MCF 10A (cell line): ENCODE data around the gene DPPA2. TPM values are rescaled to one million over a fixed set of nuclear protein-coding genes. Genes with fewer than 3 reads are reported as not detected.

Experiments used
- BruUV-seq: library from RNA; stranded (reverse); fragments of 400-500 nt; replicated peaks from 2 replicates; lab custom pipeline; 2021; lab: Mats Ljungman, UMichigan
- CTCF ChIA-PET: fragments of 300-600 bp; sonication (Branson Sonifier 250); formaldehyde crosslinking; extraction: SDS; loops from one replicate; lab custom pipeline; 2021; ENCODE audit warnings: antibody characterized with exemption, inconsistent platforms; lab: Yijun Ruan, JAX
- POLR2A ChIA-PET: fragments of 300-600, 350-650 bp; sonication (Branson Sonifier 250); formaldehyde crosslinking; extraction: SDS; loops from one replicate; lab custom pipeline; 2020; ENCODE audit warnings: antibody characterized with exemption, inconsistent platforms; lab: Yijun Ruan, JAX
- DNase-seq: peaks from one replicate; pipeline ENCODE4 v3.0.0-alpha.2; 2018; ENCODE audit not compliant: unreplicated experiment
- H3K27ac Mint-ChIP-seq: one replicate; pipeline ENCODE4 v1.8.0; 2022; ENCODE audit warnings: mild to moderate bottlenecking, low read depth, mixed read lengths; ENCODE audit not compliant: unreplicated experiment
- H3K27me3 Mint-ChIP-seq: one replicate; pipeline ENCODE4 v1.8.0; 2022; ENCODE audit warnings: mixed read lengths; ENCODE audit not compliant: insufficient read depth, unreplicated experiment
- H3K36me3 Mint-ChIP-seq: one replicate; pipeline ENCODE4 v1.8.0; 2022; ENCODE audit warnings: mild to moderate bottlenecking, moderate library complexity, mixed read lengths; ENCODE audit not compliant: insufficient read depth, unreplicated experiment
- H3K4me1 Mint-ChIP-seq: one replicate; pipeline ENCODE4 v1.8.0; 2022; ENCODE audit warnings: mixed read lengths; ENCODE audit not compliant: insufficient read depth, unreplicated experiment
- H3K4me3 Mint-ChIP-seq: one replicate; pipeline ENCODE4 v1.8.0; 2022; ENCODE audit warnings: mild to moderate bottlenecking, moderate library complexity, mixed read lengths; ENCODE audit not compliant: unreplicated experiment
- H3K9me3 Mint-ChIP-seq: one replicate; pipeline ENCODE4 v1.8.0; 2022; ENCODE audit warnings: mixed read lengths; ENCODE audit not compliant: unreplicated experiment
- CTCF ChIP-seq: fragments of 200-600 bp; IDR thresholded peaks from one replicate; pipeline ENCODE4 v1.8.0; 2022; ENCODE audit warnings: antibody characterized with exemption, mild to moderate bottlenecking; ENCODE audit not compliant: unreplicated experiment
- intact Hi-C: fragments of 100-400 bp; cut with micrococcal nuclease; formaldehyde crosslinking; loops from 2 replicates; pipeline ENCODE4 v1.14.1; 2022
- total RNA-seq: library from RNA; stranded (reverse); gene quantifications from 2 replicates; pipeline ENCODE4 v1.2.3, GENCODE V29; 2022

Gene DPPA2
- total RNA-seq, 1 experiment from 2014 or later, result not detected

GRCh38 chr3:109346770-109347295 lies 30.5 kb upstream of the DPPA2 start:
- BruUV-seq, result no TSS peak
- no peaks in the 10 kb centered on the region for H3K36me3 Mint-ChIP-seq
- H3K4me1 Mint-ChIP-seq, result no peaks in the 10 kb centered on the region
- peaks cover 8% of the 10 kb centered on the region for H3K9me3 Mint-ChIP-seq
- intact Hi-C loops, result no loop called here
- no peak for DNase-seq
- no peaks in the 10 kb centered on the region for H3K27me3 Mint-ChIP-seq
- no peak for TF ChIP-seq CTCF
- no peak overlapping the region for H3K27ac Mint-ChIP-seq
- CTCF ChIA-PET, result no interaction called here
- no peak overlapping the region for H3K4me3 Mint-ChIP-seq
- POLR2A ChIA-PET, result no interaction called here

- no peak for TF ChIP-seq CTCF
- BruUV-seq, result no TSS peak
- Mint-ChIP-seq H3K27ac (no peak overlapping the region), H3K4me3 (no peak overlapping the region), H3K9me3 (peaks cover 8% of the 10 kb centered on the region), H3K27me3 (no peaks in the 10 kb centered on the region), H3K36me3 (no peaks in the 10 kb centered on the region), H3K4me1 (no peaks in the 10 kb centered on the region)
- intact Hi-C loops, result no loop called here
- no peak for DNase-seq
- ChIA-PET POLR2A (no interaction called here), CTCF (no interaction called here)
Observed at GRCh38 chr3:109346099-109346498, 29.8 kb upstream of the DPPA2 start.

DNA sequence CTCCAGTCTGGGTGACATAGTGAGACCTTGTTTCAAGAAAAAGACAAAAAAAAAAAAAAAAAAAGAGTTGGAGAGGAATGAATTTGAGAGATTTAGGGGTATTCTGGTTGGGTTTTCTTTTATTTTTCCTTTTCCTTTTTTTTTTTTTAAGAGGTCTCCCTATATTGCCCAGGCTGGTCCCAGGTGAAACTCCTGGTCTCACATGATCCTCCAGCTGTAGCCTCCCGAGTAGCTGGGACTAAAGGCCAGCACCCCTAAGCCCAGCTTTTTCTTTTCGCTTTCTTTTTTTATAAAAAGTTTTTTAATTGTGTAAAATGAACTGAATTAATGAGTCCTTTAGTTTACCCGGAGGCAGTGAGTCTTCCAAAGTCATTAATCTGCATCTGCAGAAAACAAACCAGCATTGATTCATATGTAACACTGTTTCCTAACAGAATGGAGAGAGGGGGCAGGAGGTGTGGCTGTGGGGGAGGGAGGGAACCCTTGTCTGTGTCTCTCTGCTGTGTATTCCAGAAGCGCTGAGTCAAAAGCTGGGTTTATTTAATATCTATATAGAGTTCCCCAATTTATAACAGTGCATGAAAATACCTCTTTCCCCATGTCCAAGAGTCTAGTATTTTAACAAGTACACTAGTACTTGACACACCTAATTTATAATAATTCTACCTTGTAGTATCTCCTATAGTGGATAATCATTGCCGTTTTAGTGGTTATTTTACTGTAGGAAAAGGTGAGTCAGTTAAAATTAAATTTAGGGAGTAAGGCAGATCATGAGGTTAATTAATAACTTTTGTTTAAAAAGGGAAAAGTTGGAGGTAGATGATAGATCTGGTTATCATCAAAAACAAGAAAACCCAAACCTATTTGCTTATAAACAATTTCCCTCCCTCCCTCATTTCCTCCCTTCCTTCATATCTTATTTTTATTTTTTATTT lies 23.7 kb upstream of the DPPA2 start:
- H3K4me1 Mint-ChIP-seq, result no peaks in the 10 kb centered on the region
- ChIA-PET CTCF (interaction anchor here (0.6 kb wide), 2 partner anchors 20 to 975 kb away, joined by 3 read pairs; no protein-coding TSS in a partner anchor), POLR2A (no interaction called here)
- no peak for TF ChIP-seq CTCF
- intact Hi-C loops, result no loop called here
- no TSS peak for BruUV-seq
- H3K36me3 Mint-ChIP-seq, result no peaks in the 10 kb centered on the region
- H3K9me3 Mint-ChIP-seq, result peaks cover 19% of the 10 kb centered on the region
- no peak for DNase-seq
- H3K4me3 Mint-ChIP-seq, result no peak overlapping the region
- H3K27me3 Mint-ChIP-seq, result no peaks in the 10 kb centered on the region
- no peak overlapping the region for H3K27ac Mint-ChIP-seq

DNA sequence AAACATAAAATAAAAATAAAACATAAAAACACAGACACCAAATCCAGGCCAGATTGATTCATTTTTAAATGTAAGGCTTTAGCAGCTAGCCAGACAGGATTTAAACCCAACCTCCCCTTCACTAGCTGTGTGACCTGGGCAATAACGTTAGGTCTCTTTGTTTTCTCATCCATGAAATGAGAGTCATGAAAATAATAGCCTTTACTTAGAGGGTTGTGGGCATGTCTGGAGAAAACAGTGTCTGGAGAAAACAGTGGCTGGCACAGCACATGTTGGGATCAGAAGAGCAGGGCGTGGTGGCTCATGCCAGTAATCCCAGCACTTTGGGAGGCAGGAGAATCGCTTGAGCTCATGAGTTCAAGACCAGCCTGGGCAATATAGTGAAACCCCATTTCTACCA lies 22.9 kb upstream of the DPPA2 start:
- DNase-seq, result no peak
- no peak for TF ChIP-seq CTCF
- CTCF ChIA-PET, result interaction anchor here (0.6 kb wide), 1 partner anchor 975 kb away, joined by 3 read pairs; no protein-coding TSS in a partner anchor
- Mint-ChIP-seq H3K27ac (no peak overlapping the region), H3K36me3 (no peaks in the 10 kb centered on the region), H3K27me3 (no peaks in the 10 kb centered on the region), H3K4me3 (no peak overlapping the region), H3K4me1 (no peaks in the 10 kb centered on the region), H3K9me3 (peaks cover 19% of the 10 kb centered on the region)
- POLR2A ChIA-PET, result no interaction called here
- no TSS peak for BruUV-seq
- intact Hi-C loops, result no loop called here
